ENCODE data around the gene DPP10.
A peak's percentile ranks its signal among the peaks of the same experiment; 100 is the strongest.

DNA sequence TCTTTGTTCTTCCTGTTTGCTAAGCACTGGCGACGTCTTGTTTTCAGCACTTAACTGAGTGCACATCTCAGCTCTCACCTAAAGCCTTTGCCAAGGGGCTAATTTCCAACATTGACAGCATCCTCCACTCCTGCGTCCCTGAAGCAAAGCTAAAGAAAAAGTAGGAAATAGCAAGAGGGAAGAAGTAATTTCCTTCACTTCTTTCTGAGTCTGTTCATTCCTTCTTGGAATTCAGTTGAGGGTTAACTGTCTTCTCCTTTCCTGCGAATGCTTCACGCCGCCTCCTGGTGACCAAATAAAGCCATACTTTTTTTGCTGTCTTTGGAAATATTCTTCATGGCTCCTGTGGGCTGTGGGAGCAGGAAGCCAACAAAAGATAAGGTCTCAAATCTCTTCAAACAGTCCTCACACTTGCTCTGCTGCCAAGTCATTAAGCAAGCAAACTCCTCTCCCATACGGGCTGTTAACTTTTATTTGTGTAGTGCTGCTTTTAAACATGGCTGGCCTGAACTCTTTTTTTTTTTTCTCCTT is 100.9 kb downstream of the DPP10 start:
- TF ChIP-seq CTCF (IDR thresholded peaks at IDR 0.05; ENCODE audit: low read length) (peak; percentile 14; the same call in 1 of the 2 replicates), EZH2 (IDR thresholded peaks at IDR 0.05; ENCODE audit: borderline replicate concordance, low read length) (no peak)

Measured in OCI-LY1 (cell line).